GM06990 (cell line): ENCODE results near the gene MYOD1.

Experiments used
- DNase-seq: peaks from one replicate; pipeline ENCODE4 v3.0.0-alpha.2; 2011; ENCODE audit not compliant: insufficient read length; ENCODE audit errors: extremely low read depth
- H3K27me3 ChIP-seq: replicated peaks from 2 replicates; pipeline ENCODE4 v1.6.0; 2011; ENCODE audit warnings: low read length; ENCODE audit not compliant: control insufficient read depth, insufficient read depth
- H3K36me3 ChIP-seq: 2 replicates; pipeline ENCODE4 v1.5.1; 2011; ENCODE audit warnings: low read length; ENCODE audit not compliant: control insufficient read depth, insufficient read depth
- H3K4me3 ChIP-seq: replicated peaks from 2 replicates; pipeline ENCODE4 v1.5.1; 2011; ENCODE audit warnings: low read depth, mild to moderate bottlenecking, control low read depth, low read length
- TF ChIP-seq, protein P1 (sequence below): IDR thresholded peaks from 2 replicates; pipeline ENCODE4 v1.5.1; 2011; ENCODE audit warnings: low read length, control low read depth, mild to moderate bottlenecking, inconsistent platforms; ENCODE audit not compliant: insufficient read depth, poor library complexity, severe bottlenecking

MYOD1 gene

DNA sequence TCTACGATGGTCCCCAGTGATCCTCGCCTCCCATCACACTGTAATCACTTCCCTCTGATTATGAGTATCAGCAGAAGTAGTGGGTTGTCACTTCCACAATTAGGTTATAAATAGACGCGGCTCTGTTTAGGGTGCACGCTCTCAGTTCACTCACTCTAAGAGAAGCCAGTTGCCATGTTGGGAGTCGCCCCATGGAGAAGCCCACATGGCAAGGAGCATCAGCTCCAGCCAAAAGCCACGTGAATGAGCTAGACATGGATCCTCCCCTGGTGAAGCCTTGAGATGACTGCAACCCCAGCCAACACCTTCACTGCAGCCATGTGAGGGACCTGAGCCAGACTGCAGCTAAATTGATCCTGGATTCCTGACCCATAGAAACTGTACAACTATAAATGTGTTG lies 26.4 kb upstream of the MYOD1 start:
- H3K4me3 ChIP-seq: no peak overlapping the region
- TF ChIP-seq, protein P1, sequence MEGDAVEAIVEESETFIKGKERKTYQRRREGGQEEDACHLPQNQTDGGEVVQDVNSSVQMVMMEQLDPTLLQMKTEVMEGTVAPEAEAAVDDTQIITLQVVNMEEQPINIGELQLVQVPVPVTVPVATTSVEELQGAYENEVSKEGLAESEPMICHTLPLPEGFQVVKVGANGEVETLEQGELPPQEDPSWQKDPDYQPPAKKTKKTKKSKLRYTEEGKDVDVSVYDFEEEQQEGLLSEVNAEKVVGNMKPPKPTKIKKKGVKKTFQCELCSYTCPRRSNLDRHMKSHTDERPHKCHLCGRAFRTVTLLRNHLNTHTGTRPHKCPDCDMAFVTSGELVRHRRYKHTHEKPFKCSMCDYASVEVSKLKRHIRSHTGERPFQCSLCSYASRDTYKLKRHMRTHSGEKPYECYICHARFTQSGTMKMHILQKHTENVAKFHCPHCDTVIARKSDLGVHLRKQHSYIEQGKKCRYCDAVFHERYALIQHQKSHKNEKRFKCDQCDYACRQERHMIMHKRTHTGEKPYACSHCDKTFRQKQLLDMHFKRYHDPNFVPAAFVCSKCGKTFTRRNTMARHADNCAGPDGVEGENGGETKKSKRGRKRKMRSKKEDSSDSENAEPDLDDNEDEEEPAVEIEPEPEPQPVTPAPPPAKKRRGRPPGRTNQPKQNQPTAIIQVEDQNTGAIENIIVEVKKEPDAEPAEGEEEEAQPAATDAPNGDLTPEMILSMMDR: no peak
- H3K27me3 ChIP-seq: peaks cover 4% of the 10 kb centered on the region
- H3K36me3 ChIP-seq: no peaks in the 10 kb centered on the region
- no peak for DNase-seq

DNA sequence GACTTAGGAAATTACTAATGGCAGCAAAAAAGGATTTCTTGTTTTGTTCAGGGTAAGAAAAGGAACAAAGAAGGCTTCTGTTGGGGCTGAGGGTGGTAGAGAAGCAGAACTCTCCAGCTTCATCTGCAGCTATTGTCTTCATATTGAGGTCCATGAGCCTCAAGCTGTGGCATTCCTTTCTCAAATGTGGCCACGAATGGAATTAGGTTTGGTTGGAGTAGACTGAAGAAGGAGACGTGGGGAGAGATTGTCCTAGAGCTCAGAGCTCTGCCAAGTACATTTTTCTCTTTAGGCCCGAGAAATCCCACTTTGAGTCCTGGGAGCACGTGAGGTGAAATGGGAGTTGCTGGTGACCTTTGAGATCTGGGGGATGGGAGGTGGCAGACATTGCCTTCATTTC lies 25.8 kb upstream of the MYOD1 start:
- no peaks in the 10 kb centered on the region for H3K36me3 ChIP-seq
- H3K27me3 ChIP-seq: peaks cover 4% of the 10 kb centered on the region
- H3K4me3 ChIP-seq: no peak overlapping the region
- TF ChIP-seq, protein P1: no peak
- DNase-seq: no peak

DNA sequence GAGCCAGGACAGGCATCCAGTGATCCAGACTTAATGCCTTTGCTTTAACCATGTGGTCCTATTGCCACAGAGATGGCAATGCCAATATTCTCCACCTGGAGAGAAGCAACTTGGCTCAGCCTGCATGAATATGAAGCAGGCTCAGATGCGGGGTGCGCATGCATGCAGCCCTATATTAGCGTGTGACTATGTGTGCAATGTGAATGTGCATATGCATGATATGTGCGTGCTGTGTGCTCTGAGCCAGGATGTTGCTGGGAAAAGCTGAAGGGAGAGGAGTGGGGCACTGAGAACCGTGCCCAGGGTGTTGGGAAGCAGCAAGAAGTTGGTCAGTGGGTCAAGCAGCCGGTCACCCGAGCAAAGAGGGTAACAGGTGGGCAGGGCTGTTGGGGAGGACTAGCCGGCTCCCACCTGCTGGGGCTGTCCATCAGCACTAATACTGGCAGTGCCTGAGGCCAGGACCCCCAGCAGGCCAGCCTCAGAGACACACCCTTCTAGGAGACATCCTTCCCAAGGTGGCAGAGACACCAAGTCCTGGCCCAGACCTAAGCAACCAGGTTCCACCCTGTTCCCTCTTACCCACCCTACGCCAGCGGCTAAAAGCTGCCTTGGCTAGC lies 24.8 kb upstream of the MYOD1 start:
- H3K27me3 ChIP-seq: peaks cover 4% of the 10 kb centered on the region
- no peak for DNase-seq
- no peak overlapping the region for H3K4me3 ChIP-seq
- TF ChIP-seq, protein P1: no peak
- no peaks in the 10 kb centered on the region for H3K36me3 ChIP-seq

DNA sequence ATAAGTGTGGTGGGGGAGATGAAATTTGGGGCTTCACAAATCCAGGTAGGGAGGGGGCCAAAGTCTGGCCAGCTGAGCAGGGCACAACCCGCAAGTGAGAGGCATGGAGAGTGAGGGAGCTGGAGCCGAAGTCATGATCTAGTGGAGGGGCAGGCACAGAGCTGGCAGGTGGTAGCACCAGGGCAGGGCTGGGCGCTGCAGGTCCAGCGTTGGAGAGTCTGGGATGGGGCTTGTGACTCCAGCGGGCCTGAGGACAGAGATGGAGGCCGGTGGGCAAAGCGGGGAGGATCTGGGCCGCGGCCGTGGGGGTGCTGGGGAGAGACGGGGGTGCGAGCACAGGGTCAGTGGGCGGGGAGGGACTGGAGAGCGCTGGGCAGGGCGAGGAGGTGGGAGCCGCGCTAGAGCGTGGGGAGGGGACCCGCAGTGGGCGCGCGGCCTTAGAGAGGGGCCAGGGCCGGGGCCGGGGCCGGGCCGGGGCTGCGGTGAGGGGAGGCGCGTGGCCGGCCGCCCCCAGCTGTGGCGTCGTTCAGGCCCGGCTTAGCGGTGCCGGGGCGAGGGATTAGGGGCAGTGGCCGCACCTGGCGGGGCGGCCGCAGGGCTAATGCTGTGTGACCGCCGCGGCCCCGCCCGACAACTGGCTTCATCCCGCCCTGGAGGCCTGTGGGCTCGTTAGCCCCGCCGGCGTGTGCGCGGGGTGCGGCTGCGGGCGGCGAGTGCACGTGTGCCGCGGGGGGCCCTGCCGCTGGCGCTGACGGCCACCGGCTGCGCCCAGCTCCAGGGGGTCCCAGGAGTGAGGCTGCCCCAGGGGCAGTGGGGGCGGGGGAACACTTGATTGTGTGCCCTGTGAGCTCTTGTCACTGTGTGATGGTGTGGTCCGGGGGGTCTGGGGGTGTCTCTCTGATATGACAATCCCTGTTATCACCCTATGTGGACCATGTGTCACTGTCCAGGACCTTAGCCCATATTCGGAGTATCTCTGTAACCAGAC lies 23.6 kb upstream of the MYOD1 start:
- no peak overlapping the region for H3K4me3 ChIP-seq
- TF ChIP-seq, protein P1: no peak
- DNase-seq: no peak
- no peaks in the 10 kb centered on the region for H3K36me3 ChIP-seq
- peaks cover 4% of the 10 kb centered on the region for H3K27me3 ChIP-seq

DNA sequence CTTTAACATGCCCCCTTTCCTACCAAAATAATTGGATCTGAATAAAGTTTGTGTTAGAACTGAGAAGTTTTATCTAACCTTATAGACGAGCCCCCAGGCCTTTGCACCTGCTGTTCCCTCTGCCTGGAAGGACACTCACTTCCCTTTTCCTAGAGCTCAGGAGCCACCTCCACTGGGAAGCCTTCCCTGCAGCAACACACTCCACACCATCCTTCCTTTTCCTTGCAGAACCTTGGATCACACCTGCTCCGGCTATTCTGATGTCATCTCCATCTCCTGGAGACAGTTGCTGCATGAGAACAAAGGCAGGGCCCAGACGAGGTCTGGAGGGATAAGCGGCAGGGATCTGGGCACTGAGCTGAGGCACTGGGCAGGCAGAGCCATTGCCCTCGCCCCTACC lies 22.6 kb upstream of the MYOD1 start:
- Histone ChIP-seq H3K36me3 (no peaks in the 10 kb centered on the region), H3K27me3 (peaks cover 4% of the 10 kb centered on the region), H3K4me3 (no peak overlapping the region)
- DNase-seq: no peak
- TF ChIP-seq, protein P1: no peak
